SK-N-SH (cell line): ENCODE results near the gene WASL.
A peak's percentile ranks its signal among the peaks of the same experiment; 100 is the strongest.

Experiments
- CTCF ChIP-seq: fragments of 200-600 bp; sonication (generic); IDR thresholded peaks from 2 replicates; pipeline ENCODE4 v1.6.1; 2017; ENCODE audit warnings: antibody characterized with exemption, mild to moderate bottlenecking, moderate library complexity
- GABPA ChIP-seq: IDR thresholded peaks from 2 replicates; pipeline ENCODE4 v1.4.0; 2012; ENCODE audit warnings: low read depth, mild to moderate bottlenecking
- SMC3 ChIP-seq: IDR thresholded peaks from 2 replicates; pipeline ENCODE4 v1.6.1; 2012; ENCODE audit warnings: low read depth, low read length, improper control_type of control experiment

DNA sequence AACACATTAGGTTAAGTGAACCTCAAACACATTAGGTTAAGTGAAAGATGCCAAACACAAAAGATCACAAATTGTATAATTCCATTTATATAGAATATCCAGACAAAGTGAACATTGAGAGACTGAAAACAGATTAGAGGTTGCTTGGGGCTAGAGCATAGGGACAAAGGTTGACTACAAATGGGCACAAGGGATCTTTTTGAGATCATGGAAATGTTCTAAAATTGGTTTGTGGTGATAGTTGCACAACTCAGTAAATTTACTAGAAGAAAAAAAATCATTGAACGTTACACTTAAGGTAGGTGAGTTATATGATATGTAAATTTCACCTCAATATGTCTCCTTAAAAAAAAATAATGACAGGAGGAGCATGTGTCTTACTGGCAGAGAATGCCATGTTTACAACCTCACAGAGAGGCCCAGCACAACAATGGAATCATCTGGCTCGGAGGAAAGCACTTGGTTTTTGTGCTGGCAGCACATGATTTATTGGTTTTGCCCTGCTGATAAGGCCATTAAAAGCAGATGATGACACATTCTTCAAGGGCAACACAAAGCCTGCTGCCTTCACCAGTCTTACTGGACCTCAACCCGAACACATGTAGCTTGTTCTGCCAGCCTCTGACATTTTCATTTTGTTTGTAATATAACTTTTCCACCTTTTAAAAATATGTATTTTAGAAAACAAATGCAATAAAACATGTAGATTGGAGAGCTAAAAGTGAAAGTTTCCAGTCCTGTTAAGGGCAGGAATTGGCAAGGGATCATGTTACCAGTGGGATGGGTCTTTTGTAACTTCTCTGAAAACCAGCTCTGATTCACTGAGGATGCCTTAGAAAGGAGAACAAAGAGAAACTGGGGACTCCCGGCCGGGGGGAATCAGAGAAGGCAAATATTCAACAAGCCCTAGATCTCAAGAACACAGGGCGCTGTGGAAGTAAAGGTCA, 105.0 kb downstream of the WASL start:
- TF ChIP-seq SMC3 (no peak), CTCF (no peak), GABPA (0 out of 2 replicates have a peak, but pooled peaks have one; percentile 22)
